Occipital lobe (tissue), 2 donors: Measurements from ENCODE around the gene PLXDC2. TPM values are rescaled to one million over a fixed set of nuclear protein-coding genes. Genes with fewer than 3 reads are reported as not detected.
A peak's percentile ranks its signal among the peaks of the same experiment; 100 is the strongest.
"Not testable (repeated sequence)": the region's sequence is repeated elsewhere in the genome, so short reads cannot be mapped to it uniquely, and the experiment has no call there.

Source experiments
- DNase-seq: peaks from one replicate; lab custom pipeline; 2025; lab: John Stamatoyannopoulos, UW
- total RNA-seq: library from RNA; depleted of rRNA; stranded (reverse); fragments of >200 nt; gene quantifications from one replicate; pipeline ENCODE4 v1.2.3, GENCODE V29; 2014

The PLXDC2 gene
- total RNA-seq = 12.5 TPM

DNA sequence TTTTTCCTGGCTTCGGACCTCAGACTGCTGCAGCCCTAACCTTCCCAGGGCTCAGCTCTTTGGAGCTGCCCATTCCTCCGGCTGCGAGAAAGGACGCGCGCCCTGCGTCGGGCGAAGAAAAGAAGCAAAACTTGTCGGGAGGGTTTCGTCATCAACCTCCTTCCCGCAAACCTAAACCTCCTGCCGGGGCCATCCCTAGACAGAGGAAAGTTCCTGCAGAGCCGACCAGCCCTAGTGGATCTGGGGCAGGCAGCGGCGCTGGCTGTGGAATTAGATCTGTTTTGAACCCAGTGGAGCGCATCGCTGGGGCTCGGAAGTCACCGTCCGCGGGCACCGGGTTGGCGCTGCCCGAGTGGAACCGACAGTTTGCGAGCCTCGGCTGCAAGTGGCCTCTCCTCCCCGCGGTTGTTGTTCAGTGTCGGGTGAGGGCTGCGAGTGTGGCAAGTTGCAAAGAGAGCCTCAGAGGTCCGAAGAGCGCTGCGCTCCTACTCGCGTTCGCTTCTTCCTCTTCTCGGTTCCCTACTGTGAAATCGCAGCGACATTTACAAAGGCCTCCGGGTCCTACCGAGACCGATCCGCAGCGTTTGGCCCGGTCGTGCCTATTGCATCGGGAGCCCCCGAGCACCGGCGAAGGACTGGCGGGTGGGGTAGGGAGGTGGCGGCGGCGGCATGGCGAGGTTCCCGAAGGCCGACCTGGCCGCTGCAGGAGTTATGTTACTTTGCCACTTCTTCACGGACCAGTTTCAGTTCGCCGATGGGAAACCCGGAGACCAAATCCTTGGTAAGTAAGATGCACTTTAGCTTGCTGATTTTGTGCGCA is at the start of gene PLXDC2:
PLXDC2 (plus strand) TSS at position 22 of the 820 bp plus-strand sequence.
- DNase-seq = peak; percentile 78

DNA sequence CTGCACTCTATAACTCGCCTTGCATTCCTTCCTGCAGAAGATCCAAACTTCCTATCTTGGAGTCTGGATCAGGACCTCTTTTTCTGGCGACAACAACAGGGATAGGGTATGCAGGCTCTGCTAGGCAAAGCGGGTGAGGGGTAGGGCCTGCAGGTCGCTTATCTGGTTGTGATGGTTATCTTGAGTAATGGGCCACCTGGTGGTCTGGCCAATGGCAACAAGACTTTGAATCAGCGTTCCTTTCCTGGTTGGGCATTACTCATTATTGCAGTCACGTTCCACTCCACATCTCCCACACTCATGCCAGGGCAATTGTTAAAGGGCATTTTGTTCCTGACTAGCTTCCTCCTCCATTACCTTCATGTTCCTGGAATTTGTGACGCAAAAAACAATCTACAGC is 48.4 kb upstream of the PLXDC2 start:
- no peak for DNase-seq

DNA sequence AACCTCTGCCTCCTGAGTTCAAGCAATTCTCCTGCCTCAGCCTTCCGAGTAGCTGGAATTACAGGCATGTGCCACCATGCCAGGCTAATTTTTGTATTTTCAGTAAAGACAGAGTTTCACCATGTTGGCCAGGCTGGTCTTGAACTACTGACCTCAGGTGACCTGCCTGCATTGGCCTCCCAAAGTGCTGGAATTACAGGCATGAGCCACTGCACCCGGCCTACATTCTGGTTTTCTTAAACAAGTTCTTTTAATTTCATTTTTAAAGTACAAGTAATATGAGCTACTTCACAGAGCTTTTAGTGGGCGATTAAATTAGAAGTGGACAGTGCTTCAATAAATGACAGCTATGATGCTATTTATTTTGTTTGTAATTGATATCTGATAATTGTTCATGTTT is 46.4 kb upstream of the PLXDC2 start:
- not testable (repeated sequence) for DNase-seq

DNA sequence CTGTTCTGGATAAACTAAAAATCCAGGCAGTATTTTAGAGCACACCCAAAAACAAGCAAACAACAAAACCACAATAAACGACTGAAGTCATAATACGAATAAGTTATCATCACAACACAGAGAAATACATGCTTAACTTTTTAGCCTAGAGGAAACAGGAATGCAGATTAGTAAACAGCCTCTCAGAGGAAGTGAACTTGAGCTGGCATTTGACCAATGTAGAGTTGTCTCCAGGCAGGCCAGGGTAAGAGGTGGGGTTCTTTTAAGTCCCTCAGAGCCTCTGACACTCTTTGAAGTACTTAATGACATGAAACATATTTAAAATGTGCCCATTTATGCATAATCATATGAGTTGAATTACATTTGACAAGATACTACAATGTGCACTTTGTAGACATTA is 43.3 kb upstream of the PLXDC2 start:
- no peak for DNase-seq

DNA sequence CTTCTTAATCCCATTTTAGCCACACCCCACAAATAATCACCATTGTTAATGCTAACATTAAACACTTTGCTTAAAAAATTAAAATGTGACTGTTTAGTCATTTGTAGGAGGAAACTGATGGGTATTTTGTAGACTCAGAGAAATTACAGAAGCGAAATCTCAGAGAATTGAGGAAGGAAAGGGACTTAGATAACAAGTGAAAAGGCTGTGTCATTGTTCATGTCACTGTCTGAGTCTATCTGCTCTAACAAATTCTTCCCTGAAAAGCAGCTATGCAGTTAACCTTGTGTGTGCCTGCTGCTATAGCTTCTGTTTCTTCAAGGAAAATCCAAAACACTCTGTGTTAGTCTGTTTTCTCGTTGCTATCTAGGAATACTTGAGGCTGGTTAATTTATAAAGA is 40.9 kb upstream of the PLXDC2 start:
- no peak for DNase-seq

DNA sequence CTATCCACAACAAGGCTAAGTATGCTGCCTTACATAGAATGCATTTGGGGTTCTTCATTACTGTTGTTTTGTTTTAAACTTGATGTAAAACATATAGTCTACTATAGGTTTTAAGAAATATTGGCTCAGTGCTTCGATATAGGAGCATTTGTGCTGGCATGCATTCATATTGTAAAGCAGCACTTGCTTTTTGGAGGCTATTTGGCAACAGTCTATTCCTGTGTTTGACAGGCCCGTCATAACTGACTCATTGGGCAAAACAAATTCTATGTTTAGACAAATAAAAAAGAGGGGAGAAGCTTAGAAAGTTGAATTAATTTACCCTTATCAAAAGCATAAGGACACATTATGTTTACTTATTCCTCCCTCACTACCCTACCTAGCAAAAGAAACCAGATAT is 38.4 kb upstream of the PLXDC2 start:
- DNase-seq = no peak

DNA sequence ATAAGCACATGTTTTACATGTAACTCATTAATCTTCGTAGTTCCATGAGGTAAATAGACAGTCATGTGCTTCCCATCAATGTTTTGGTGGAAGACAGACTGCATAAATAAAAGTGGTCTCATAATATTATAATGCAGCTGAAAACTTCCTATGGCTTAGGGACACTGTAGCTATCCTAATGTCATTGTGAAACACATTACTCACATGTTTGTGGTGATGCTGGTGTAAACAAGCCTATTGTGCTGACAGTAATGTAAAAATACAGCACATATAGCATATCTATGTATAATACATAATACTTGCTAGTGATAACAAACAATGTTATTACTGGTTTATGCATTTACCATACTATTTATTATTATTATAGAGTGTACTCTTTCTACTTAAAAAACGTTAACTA is 37.2 kb upstream of the PLXDC2 start:
- DNase-seq = no peak

DNA sequence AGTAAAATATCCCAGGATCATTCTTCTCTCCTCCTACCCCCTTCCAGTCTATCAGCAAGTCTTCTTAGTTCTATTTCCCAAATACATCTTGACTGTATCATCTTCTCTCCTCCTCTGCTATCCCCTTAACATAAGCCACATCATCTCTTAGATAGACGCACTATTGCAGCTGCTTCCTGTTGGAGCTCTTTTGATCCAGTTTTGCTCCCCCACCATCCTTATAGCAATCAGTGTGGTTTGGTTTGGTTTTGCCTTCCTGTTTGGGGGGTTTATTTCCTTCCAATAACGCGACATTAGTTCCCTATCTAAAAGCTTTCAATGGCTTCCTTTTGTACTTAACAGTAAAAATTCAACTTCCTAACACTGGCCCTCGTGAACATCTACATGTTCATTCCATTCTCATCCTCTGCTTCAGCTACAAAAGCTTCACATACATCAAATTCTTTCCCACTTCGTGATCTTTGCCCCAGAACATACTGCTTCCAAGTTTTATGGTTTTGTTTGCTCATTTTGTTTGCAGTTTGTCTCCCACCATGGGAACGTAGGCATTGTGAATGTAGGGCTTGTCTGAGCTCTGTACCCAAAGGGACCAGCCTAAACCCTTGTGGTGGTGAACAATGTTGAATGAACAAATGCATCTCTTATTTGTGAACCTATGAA is 33.7 kb upstream of the PLXDC2 start:
- no peak for DNase-seq

DNA sequence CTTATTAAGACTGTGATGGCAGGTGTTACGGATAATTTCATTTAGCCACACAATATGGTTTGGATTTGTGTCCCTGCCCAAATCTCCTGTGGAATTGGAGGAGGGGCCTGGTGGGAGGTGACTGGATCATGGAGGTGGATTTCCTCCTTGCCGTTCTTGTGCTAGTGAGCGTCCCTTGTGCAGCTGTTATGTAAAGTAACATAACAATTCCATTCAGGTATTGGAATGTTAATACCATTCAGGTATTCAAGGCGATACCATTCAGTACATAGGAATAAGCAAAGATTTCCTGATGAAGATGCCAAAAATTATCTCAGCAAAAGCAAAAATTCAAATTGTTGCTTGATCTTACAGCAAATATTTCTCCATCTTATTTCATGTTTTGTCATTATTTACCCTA is 32.5 kb upstream of the PLXDC2 start:
- no peak for DNase-seq

DNA sequence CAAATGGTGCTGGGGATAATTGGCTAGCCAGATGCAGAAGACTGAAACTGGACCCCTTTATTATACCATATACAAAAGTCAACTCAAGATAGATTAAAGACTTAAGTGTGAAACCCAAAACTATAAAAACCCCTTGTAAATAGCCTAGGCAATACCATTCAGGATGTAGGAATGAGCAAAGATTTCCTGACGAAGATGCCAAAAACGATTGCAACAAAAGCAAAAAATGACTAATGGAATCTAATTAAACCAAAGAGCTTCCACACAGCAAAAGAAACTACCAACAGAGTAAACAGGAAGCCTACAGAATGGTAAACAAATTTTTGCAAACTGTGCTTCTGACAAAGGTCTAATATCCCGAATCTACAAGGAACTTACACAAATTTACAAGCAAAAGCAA is 30.9 kb upstream of the PLXDC2 start:
- no peak for DNase-seq

DNA sequence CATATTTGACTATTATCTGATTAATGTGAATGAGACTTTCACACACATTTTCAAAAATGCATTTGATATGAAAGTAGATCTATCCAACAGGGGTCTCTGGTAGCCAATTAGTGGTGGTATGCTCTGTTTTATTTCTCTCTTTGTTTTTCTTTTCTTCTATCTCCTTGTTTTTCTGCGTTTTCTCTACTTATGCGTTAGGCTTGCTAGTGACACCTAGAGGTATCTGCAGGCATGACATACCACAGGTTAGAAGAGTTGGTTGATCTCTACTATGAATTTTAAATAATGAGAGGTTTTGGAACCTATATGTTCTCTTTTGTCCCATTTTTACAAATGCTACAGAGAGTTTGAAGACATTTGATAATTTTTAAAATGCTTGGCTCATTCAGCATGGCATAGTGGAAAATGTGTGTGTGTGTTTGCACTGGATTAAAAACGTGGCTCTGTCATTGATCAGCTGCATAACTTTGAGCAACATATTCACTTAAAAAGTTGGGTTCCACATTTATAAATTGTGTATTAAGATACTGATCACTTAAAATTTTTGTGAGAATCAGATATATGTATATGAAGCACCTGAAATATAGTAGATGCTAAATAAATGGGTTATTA is 28.1 kb upstream of the PLXDC2 start:
- no peak for DNase-seq

DNA sequence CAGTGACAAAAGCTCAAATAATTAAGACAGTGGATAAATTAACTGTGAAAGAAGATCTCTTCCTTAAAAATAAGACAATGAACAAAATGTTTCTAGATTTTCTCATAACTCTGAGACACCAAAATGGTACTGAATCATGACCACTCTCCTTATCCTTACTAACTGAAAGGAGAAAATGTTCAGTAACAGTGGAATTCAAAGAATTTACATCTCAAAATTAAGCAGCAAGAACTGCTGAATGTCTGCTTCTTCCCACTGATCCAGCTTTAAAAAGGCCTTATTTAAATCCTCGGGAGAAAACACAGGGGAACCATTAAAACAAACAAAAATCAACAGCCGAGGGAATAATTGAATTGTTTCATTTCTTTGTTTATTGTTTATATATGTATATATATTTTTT is 27.3 kb upstream of the PLXDC2 start:
- no peak for DNase-seq

DNA sequence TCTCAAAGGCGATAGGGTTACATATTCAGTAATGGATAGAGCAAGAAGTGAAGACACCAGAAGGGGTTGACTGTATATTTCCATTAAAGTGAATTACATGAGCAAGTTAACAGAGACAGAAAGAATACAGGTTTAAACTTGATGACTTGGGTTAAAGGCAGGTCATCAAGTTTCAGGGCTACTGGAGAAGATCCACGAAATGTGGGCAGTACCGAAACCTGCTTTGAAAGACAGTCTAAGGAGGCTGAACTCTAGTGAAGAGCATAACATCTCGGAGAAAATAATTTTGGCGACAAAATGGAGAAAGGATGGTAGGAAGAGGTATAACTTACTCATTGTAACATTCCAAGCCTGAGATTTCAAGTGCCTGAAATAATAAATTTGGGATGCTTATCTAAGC is 26.6 kb upstream of the PLXDC2 start:
- no peak for DNase-seq

DNA sequence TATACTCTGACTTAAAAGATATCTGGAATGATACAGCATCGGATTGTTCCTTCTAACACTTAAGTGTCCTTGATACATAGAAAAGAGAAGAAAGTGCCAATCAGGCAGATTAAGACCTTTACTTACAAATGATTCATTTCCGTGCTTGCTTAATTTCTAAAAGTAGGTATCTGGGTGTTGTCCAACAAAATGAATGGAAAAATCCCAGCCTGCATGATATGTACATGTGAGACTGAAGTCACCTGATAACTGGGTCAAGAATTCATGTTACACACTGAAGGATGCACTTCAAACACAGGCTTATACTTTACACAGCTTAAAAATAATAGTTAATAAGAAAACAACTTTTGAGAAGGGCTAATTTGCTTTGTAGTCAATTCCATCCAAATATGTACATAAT is 25.2 kb upstream of the PLXDC2 start:
- no peak for DNase-seq

DNA sequence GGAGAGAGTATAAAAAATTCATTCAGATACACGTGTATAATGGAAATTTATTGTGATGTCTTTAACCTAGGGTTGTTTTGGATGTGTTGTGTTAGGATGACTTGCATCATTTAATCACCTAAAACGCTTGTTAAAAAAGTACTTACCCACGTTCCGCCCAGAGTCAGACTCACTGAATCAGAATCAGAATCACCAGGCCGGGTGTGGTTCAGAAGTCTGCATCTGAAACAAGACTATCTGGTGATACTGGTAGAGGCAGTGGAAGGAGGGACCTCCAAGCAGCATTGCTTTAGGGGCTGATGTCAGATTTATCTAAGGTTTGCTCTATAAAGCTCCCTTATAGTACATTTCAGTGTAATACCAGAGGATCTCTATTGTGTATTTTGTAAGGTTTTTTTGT is 20.5 kb upstream of the PLXDC2 start:
- DNase-seq = no peak

DNA sequence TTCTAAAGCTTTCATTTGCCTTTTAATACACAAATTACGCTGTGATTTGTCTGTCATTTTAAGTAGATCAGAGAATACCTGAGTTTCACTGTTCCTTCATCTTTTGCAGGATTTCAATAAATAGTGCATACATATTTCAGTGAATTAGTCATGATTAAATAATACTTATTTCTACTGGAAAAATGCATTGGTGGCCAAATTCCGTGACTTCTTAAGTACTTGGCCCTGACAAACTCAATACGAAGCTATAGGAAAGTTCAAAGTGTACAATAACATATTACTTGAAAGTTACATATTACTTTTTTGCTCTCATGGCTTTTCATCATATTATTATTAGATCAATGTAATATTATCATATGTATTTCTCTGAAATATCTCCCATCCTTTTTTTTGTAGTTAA is 16.1 kb upstream of the PLXDC2 start:
- no peak for DNase-seq

DNA sequence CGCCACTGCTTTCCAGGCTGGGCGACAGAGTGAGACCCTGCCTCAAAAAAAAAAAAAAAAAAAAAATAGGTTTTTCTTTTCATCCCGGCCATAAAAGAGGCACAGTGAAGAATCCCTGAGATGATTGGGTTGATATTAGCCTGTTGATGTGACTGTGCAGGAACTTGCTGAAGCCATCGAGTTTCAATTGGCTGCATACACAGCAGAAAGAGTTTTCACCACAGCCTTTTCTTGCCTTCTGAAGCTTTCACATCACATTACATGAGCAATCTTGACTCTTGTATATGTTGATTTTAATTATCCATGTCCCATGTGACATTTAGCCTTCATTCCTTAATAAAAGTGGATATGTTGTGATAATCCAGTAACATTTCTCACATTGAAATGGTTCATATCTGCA is 14.9 kb upstream of the PLXDC2 start:
- no peak for DNase-seq

DNA sequence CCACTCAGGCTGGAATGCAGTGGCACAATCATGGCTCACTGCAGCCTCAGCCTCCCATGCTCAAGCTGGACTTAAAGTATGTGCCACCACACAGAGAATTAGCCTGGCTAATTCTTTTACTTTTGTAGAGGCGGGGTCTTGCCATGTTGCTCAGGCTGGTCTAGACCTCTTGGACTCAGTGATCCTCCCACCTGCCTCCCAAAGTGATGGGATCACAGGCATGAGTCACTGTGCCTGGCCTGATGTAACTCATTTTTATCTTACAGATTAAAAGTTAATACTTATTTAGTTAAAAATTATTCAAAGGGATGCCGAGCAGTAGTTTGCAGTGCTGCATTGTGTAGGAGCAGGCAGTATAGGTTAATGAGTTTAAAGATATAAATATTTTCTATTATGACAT is 12.6 kb upstream of the PLXDC2 start:
- no peak for DNase-seq

DNA sequence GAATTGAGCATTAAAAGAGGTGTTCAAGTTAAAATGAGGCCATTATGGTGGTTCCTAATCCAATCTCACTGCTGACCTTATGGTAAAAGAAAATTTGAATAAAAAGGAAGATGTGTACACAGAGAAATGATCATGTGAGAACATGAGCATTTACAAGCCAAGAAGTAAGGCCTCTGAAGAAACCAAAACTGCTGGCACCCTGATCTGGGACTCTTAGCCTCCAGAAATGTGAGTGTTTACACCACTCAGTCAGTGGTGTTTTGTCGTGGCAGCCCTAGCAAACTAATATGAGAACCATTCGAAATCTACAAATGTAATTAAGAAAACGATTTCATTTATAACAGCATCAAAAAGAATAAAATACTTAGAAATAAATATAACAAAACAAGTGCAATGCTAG is 6.8 kb upstream of the PLXDC2 start:
- no peak for DNase-seq

DNA sequence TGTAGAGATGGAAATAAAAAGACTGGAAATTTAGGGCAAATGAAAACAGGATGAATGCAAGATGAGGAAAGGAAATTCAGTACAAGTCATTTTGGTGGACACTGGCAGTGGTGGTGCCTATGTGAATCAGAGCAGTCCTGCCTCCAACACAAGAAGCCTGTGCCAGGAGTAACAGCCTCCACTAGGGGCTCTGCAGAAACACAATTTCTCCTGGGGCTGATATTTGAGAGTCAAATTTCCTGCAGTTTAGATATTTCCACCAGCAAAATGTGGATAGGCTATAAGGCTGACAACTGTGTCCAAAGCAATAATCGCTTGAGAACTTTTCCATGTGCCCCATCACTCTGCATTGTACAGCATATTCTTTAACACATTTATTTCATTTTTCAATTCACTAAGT is 4.7 kb upstream of the PLXDC2 start:
- peak; percentile 31 for DNase-seq

DNA sequence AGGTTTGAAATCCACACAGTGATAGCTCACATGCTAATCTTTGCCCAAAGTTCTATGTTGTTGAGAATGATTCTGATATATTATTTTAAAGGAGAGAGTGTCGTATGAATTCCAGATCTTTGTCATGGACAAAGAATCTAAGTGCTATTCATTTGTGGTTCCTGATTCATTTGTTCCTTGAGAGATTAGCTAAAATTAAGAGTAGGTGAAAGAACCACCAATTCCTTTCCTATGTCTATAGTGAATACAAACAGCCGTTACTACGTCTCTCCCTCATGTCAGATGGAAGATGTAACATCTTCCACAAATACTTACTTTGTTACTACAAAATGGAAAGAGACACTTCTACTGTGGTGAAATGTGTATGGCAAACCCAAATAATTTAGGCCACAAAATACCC is 3.3 kb upstream of the PLXDC2 start:
- DNase-seq = no peak

DNA sequence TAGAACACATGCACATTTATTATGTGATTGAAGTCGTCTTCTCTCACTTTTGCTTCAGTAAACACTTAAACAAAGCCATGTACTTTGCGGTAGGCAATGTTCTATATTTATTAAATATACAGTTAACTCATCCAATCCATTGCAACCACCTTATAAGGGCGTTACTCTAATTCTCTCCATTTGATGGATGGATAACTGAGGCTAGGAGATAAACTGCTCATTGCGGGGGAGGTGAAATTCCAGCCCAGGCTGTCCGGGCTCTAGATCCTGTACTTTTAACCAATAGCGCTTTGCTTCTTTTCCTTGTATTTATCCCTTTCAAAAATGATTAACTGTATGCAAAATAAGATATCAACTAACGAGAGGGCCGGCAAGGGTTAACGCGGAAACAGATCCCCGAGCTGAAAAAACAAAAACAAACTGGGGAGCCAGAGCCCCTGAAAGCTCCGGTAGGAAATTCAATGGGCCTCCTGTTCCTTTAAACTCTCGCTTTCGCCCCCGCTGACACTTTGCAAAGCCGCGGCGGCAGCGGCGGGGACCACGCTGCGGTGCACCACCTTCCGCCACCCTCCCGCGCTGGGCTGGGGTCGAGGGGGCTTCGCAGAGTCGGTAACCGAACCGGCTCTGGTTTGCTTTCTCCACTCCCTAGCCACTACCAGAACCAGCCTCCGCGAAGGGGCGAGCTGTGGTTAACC is 1.0 kb upstream of the PLXDC2 start:
- peak; percentile 33 for DNase-seq
